ENCODE results near the gene URM1. TPM values are rescaled to one million over a fixed set of nuclear protein-coding genes. Genes with fewer than 3 reads are reported as not detected.
"Not testable (repeated sequence)": the region's sequence is repeated elsewhere in the genome, so short reads cannot be mapped to it uniquely, and the experiment has no call there.

The URM1 gene
- total RNA-seq, 1 experiment from 2014 or later, result 58.5 TPM

DNA sequence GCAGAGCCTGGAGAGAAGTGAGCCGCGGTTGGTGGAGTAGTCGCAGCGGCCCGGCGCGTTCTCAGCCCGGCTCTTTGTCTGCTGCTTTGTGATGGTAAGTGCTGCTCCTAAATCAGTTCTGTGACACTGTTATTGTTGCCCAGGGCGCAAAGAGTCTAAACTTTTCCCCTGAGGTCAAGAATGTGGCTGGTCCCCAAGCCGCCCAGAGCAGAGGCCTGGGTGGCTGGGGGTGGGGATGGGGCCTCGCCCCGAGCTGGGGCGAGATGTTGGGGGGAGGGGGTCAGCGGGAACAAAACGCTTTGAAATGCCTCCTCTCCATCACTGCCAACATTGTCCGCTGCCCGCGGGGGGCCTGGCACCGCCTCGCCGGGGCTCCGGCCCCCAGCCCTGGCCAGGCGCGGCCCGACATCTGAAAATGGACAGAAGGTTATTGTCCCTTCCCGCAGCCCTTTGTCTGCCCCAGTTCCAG is 37.8 kb downstream of the URM1 start:
- DNase-seq (ENCODE audit: low read depth), result no peak

DNA sequence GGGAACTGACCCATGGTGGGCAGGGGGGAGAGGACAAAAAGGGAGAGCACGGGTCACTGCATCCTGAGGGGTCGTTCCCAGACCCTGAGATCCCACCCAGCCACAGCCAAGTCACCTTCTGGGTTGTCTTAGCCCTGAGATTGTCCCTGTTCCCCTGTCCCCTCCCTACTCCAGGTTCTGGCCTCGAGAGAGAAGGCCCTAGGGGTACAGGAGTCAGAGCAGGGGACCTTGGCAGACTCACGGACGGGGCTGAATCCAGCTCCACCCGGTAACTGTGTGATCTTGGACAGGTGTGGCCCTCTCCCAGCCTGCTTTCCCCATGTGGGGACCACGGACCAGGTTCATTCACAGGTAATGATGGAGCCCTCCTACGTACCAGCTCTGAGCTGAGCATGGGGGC is 38.3 kb downstream of the URM1 start:
- no peak for DNase-seq (ENCODE audit: low read depth)

DNA sequence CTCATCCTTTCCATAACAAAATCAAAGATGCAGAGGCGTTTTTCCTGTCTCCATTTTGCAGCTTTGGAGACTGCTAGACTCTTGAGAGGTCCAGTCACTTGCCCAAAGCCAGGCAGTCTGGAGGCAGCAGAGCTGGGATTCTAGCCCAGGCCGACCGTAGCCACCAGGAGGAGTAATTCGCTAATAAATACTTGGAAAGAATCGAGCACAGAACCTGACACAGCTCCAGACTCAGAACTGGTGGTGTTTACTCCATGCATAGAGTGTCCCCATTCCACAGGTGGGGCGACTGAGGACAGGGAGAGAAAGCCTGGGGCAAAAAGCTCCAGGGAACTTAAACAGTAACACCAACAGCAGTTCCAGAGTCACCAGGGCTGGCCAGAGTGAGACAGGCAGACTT is 38.8 kb downstream of the URM1 start:
- DNase-seq (ENCODE audit: low read depth), result peak; percentile 46

DNA sequence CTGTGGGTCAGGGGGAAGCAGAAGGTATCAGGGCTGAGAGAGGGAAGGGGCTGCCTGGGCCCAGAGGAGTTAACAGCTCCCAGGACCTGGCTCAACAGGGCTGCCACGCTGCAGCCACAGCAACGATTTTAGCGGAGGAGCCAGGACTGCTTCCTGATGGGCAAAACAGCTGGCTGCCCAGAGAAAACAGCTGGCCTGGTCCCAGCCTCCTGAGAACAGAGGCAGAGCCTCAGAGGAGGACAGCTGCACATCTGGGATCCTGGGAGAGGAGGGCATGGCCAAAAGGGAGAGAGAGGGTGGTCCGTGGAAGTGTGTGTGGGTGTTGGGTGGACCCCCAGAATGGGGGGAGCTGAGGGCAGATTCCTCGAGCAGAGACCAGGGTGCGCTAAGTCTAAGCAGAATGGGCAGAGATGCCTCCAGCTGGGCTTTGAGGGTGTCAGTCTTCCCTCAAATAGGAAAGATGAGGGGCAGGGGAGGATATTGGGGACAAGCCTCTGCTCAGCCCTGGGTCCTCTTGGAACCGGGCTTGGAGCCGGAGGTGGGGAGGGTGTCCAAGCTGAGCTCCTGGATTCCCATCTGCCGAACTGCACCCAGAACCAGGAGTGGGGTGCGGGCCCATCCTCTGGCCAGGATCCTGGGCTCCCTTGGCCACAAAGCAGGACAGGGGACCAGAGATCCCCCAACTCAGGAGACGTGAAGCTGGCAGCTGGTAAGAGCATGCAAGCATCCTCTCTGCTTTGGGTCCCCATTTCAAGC is 40.4 kb downstream of the URM1 start:
- DNase-seq (ENCODE audit: low read depth), result no peak

DNA sequence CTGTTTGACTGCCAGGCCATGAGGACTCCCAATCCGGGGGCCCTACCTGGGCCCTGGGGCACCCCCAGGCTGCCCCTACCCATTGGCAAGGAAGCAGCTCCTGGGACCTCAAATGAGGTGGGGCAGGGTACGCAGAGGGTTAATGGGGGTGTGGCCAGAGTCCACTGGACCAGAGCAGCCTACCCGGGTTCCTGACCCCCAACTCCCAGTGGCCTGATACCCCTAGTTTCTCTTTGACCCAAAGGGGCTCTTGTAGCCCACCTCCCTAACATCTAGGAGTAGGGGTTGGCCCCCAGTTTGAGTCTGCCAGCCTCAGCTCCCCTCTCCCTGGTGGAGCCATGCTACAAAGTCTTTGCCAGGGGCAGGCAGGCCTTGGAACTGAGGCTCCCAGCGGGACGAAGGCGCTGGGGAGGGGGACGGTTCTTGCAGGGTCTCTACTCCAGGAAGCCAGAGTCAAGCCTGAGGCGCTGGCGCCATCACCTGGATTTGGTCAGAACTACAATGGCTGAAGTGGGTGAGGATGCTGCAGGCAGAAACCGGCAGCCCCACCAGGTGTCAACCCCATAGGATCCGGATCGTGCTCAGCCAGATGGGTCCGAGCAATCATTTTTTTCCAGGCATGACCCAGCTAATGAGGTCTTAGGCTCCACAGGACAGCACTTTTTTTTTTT is 41.1 kb downstream of the URM1 start:
- peak; percentile 68 for DNase-seq (ENCODE audit: low read depth)

DNA sequence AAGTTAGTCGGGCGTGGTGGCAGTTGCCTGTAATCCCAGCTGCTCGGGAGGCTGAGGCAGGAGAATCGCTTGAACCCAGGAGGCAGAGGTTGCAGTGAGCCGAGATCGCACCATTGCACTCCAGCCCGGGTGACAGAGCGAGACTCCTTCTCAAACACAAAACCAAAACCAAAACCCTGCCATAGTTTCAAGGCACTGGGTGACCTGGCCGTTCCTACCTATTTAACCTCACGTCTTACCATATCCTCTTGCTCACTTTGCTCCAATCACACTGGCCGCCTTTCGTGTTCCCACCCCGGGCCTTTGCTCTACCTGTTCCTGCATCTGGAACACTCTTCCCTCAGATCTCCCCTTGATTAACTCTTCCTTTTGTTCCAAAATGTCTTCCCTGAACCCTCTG is 42.6 kb downstream of the URM1 start:
- not testable (repeated sequence) for DNase-seq (ENCODE audit: low read depth)

DNA sequence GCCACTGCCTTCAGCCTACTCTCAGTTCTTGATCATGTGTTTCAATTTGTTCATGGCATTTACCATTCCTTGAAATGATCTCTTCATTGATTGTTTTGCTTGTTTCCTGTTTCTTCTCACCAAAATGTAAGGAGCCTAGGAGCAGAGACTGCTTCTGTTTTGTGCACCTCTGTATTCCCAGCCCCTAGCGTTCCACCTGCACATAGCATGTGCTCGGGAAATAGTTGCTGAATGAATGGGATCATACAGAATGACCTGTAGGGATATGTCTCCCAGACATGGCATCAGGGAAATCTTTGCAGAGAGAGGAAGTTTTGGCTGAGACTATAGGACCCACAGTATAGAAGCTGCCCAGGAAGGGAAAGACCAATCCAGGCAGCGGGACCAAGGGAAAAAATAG is 43.3 kb downstream of the URM1 start:
- no peak for DNase-seq (ENCODE audit: low read depth)

DNA sequence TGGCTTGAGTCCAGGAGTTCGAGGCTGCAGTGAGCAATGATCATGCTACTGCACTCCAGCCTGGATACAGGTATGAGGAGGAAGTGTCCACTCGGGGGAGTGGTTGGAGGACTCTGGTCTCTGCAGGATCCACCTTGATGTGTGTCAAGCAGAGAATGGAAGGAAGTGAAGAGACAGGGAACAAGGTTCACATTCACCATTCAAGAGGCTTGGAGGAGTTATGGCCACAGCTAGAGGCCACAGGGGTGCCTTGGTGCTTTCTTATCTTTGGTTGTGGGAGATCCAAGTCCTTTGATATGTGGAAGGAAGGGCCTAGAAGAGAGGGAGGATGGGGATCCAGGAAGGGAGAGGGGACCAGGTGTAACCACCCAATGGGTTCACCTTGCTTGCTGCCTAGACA is 44.1 kb downstream of the URM1 start:
- DNase-seq (ENCODE audit: low read depth), result no peak

DNA sequence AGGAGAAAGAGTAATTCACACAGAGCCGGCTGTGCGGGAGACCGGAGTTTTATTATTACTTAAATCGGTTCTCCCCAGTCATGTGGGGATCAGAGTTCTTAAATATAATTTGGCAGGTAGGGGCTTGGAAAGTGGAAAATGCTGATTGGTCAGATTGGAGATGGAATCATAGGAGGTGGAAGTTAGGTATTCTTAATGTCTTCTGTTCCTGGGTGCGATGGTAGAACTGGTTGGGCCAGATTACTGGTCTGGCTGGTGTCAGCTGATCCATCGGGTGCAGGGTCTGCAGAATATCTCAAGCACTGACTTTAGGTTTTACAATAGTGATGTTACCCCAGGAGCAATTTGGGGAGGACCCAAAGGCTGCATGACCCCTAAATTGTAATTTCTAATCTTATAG is 44.8 kb downstream of the URM1 start:
- DNase-seq (ENCODE audit: low read depth), result no peak

DNA sequence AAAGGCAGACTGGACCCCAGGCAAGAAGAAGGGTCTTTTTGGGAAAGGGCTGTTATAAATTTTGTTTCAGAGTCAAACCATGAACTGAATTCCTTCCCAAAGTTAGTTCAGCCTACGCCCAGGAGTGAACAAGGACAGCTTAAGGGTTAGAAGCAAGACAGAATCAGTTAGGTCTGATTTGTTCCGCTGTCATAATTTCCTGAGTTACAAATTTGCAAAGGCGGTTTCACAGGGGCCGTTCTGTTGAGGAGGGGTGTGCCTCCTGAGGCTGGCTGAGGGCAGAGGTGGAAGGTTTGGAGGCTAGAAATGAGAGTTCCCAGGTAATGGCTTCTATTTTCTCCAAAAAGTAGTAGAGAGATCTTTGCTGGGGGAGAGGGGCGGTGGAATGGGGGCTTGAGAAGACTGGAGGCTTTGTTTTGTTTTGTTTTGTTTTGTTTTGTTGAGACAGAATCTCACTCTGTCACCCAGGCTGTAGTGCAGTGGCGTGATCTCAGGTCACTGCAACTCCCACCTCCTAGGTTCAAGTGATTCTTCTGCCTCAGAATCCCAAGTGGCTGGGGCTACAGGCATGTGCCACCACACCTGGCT is 45.4 kb downstream of the URM1 start:
- DNase-seq (ENCODE audit: low read depth), result no peak

DNA sequence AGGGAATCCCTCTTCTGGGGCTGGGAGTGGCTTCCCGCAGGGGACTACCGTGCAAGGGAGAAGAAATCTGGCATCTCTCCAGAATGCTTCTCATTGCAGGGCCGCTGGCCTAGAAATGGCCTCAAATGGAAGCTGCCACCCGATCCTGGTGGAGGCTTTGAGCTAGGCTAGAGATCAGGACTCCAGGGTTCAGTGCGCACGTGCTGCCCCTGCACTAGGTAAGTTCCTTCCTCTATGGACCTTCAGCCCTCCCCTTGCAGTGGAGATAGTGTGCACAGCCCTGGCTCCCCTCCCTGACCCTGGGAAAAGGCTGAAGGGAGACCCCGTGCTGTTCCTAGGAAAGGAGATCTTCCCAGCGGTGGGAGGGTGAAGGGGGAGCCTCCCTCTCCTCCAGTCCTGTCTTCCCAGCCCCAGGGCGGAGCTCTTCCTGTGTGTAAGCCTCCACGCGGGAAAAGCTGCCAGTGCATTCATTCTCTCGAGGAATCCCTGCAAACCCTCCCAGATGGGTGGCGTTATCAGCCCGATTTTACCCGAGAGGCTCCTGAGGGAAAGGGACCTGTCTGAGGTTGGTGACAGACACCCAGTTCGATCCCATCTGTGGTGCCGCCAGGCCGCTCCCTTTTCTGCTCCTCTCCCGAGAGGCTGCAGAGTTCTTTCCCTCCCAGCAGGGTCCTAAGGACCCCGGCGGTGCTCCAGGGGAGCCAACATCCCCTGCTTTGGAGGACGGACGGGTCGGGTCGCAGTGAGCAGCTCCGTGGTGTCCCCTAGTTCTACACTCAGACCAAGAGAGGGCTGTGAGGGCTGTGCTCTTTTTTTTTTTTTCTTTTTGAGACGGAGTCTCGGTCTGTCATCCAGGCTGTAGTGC is 48.1 kb downstream of the URM1 start:
- DNase-seq (ENCODE audit: low read depth), result no peak

DNA sequence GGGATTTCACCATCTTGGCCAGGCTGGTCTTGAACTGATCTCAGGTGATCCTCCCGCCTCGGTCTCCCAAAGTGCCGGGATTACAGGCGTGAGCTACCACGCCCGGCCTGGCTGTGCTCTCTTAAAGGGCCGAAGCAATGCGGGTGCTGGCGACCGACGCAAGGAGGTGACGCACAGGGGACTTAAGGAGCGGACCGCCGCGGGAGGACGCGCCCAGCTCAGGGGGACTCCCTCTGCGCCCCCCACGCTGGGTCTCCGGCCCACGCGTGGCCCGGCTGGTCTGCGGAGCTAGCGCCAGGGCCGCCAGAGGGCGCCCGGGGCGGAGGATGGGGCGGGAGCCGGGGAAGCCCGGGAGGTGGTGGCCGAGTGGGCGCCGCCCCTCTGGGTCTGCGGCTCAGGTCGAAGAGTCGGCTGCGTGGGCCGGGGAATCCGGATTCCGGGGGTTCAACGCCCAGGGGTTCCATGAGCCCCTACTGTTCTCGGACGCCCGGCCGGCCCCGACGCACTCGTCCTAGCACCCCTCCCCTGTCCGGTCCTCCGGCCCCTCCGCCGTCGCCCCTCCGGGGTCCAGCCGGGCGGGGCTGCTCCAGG is 49.0 kb downstream of the URM1 start:
- peak; percentile 83 for DNase-seq (ENCODE audit: low read depth)

DNA sequence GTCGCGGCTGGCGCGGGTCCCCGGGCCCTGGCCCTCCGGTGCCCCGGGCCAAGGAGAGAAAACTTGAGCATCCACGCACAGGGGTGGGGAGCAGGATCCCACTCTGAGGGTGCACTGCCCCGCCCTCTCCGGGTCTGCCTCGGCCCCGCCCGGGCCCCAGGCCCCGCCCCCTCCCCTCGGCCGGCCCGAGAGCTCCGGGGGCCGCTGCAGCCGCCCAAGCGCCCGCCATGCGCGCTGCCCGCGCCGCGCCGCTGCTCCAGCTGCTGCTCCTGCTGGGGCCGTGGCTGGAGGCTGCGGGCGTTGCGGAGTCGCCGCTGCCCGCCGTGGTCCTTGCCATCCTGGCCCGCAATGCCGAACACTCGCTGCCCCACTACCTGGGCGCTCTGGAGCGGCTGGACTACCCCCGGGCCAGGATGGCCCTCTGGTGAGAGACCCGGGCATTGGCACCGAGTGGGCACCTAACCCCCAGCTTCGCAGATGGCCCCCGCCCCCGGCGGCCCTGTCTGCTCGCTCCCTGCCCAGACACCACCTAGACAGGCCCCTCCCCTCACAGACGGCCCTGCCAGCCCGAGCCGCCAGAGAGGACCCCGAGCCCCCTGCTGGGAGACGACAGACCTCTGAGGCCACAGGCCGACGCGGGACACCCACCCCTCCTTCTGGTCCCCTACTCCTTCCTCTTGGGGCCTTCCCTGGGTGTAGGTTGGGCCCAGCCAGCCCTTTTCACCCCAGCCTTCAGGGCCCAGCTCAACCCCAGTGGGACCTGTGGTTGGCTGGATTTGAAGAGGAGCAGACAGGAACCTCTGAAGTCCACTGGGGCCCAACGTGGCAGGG is 49.7 kb downstream of the URM1 start, which contains the start of gene CERCAM:
Gene CERCAM (plus strand): TSS at position 207 of the 831 bp plus-strand sequence. CDS start 21 bp downstream, at position 228.
- DNase-seq (ENCODE audit: low read depth), result peak; percentile 79

DNA sequence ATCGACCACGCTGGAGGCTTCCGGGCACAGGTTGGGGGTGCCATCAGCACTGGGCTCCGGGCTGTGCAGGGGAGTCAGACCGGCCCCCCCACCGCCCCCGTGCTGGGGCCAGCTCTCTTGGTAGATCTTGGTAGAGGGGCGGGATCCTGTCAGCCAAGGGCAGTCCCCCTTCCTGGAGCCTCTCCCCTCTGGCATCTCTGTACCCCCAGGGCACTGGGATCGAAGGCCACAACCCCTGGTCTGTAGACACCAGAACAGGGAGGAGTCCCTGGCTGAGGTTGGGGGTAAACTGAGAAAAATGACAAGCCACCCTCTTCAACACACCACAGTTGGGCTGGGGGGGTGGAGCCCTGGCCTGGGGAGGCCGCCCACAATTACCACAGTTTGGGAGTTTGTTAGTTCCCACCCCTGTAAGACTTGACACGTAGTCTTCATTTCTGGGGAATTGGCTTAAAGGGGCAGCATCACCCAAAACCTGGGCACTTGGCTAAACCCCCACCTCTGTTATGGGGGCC is 50.4 kb downstream of the URM1 start:
- no peak for DNase-seq (ENCODE audit: low read depth)

DNA sequence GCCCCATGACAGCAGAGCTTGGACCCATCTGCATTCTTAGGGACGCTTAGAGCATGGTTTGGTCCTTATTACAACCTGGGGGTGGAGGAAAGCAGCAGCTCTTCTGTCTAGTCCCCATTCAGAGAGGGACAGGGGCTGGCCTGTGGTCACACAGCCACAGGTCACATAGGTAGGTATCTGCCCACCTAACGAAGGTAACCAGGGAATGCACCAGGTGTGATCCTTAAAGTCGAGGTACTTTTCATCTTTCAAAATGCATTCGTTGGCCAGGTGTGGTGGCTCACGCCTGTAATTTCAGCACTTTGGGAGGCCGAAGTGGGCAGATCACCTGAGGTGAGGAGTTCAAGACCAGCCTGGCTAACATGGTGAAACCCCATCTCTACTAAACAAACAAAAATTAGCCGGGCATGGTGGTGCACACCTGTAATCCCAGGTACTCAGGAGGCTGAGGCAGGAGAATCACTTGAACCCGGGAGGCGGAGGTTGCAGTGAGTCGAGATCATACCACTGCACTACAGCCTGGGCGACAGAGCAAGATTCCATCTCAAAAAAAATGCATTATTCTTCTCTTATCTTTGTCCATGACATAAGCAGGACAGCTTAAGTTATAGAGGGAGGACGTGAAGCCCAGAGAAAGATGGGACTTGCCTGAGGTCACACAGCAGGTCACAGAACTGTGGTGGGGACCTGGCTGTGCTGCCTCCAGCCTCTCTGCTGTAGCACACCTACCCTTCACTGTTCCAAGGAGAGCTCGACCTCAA is 51.0 kb downstream of the URM1 start:
- DNase-seq (ENCODE audit: low read depth), result not testable (repeated sequence)

DNA sequence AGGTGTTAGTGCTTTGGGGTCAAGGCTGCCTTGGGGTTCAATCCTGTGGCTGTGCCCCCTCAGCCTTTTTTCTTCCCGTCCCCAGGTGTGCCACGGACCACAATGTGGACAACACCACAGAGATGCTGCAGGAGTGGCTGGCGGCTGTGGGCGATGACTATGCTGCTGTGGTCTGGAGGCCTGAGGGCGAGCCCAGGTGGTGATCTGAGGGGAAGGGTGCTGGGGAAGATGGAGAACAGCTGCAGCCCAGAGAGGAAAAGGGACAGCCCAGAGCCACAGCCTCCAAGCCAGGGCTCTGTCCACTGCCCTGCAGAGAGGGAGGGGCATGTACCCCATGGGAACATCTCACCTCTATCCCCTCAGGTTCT is 51.6 kb downstream of the URM1 start:
- no peak for DNase-seq (ENCODE audit: low read depth)

DNA sequence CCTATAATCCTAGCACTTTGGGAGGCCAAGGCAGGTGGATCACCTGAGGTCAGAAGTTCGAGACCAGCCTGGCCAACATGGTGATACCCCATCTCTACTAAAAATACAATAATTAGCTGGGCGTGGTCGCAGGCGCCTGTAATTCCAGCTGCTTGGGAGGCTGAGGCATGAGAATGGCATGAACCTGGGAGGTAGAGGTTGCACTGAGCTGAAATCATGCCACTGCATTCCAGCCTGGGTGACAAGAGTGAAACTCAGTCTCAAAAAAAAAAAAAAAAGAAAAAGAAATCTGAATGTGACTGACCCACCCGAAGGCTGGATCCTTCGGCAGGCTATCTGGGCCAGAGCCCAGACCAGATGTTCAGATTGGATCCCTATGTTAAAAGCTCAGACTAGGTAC is 52.2 kb downstream of the URM1 start:
- DNase-seq (ENCODE audit: low read depth), result peak; percentile 70

DNA sequence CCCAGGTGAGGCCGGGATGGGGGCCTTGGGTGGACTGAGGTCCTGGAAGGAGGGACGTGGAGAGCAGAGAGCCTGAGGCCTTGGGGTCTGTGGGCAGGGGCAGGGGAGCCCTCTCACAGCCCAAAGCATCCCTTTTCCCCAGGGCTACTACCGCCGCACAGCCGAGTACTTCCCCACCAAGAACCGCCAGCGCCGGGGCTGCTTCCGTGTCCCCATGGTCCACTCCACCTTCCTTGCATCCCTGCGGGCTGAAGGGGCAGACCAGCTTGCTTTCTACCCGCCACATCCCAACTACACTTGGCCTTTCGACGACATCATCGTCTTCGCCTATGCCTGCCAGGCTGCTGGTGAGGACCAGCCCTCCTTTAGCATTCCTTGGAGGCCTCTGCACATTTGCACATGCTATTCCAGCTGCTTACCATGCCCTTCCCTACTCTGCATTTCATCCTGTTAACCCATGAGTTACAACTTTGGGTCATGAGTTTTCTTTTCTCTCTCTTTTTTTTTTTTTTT is 53.1 kb downstream of the URM1 start:
- DNase-seq (ENCODE audit: low read depth), result no peak

Measured in Daoy (cell line).